ENCODE data around the gene CLDND1. TPM values are rescaled to one million over a fixed set of nuclear protein-coding genes. Genes with fewer than 3 reads are reported as not detected.

Gene CLDND1
- total and polyA plus RNA-seq, 10 of the 15 experiments (the other 5 are each of a cell fraction or from before 2014, with no cell fraction given), result 97.8 to 225 (median 152) TPM

DNA sequence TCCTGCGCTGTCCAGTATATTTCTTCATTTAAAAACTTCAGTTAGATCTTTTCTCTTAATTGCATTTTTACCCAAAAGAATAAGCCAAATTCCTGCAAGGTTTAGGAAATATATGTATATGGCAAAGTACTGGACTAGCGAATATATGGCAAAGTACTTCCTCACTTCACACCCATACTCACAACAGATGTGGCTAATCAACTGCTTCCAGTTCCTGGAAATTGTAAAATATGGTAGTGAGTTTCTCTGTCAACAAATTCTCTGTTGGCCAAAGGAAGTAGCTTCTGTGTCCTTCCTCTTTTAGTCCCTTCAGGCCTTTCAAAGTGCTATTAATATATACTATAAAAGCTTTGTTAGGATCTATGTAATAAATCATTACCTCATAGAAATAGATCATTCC is 31.1 kb upstream of the CLDND1 start (continued):
- TF ChIP-seq, protein P1, sequence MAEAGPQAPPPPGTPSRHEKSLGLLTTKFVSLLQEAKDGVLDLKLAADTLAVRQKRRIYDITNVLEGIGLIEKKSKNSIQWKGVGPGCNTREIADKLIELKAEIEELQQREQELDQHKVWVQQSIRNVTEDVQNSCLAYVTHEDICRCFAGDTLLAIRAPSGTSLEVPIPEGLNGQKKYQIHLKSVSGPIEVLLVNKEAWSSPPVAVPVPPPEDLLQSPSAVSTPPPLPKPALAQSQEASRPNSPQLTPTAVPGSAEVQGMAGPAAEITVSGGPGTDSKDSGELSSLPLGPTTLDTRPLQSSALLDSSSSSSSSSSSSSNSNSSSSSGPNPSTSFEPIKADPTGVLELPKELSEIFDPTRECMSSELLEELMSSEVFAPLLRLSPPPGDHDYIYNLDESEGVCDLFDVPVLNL (IDR thresholded peaks at IDR 0.05; ENCODE audit: low read depth, low read length), result no peak
- TF ChIP-seq FOS (IDR thresholded peaks at IDR 0.05; ENCODE audit: borderline replicate concordance, extremely low read depth, insufficient read length) (no peak), IKZF1 (conservative IDR thresholded peaks at IDR 0.05) (0 out of 2 replicates have a peak, but pooled peaks have one; percentile 56), CREB1 (IDR thresholded peaks at IDR 0.05; ENCODE audit: low read depth) (0 out of 2 replicates have a peak, but pooled peaks have one; percentile 11), SIN3A (IDR thresholded peaks at IDR 0.05; ENCODE audit: low read depth, low read length) (no peak), POLR2AphosphoS5 (IDR thresholded peaks at IDR 0.05; ENCODE audit: low read length) (0 out of 2 replicates have a peak, but pooled peaks have one; percentile 24), MEF2B (IDR thresholded peaks at IDR 0.05; ENCODE audit: partially characterized antibody, poor library complexity, severe bottlenecking) (no peak), PAX8 (IDR thresholded peaks at IDR 0.05) (0 out of 2 replicates have a peak, but pooled peaks have one; percentile 19)
- TF ChIP-seq, protein P2, sequence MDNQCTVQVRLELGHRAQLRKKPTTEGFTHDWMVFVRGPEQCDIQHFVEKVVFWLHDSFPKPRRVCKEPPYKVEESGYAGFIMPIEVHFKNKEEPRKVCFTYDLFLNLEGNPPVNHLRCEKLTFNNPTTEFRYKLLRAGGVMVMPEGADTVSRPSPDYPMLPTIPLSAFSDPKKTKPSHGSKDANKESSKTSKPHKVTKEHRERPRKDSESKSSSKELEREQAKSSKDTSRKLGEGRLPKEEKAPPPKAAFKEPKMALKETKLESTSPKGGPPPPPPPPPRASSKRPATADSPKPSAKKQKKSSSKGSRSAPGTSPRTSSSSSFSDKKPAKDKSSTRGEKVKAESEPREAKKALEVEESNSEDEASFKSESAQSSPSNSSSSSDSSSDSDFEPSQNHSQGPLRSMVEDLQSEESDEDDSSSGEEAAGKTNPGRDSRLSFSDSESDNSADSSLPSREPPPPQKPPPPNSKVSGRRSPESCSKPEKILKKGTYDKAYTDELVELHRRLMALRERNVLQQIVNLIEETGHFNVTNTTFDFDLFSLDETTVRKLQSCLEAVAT (IDR thresholded peaks at IDR 0.05), result 0 out of 2 replicates have a peak, but pooled peaks have one; percentile 14

DNA sequence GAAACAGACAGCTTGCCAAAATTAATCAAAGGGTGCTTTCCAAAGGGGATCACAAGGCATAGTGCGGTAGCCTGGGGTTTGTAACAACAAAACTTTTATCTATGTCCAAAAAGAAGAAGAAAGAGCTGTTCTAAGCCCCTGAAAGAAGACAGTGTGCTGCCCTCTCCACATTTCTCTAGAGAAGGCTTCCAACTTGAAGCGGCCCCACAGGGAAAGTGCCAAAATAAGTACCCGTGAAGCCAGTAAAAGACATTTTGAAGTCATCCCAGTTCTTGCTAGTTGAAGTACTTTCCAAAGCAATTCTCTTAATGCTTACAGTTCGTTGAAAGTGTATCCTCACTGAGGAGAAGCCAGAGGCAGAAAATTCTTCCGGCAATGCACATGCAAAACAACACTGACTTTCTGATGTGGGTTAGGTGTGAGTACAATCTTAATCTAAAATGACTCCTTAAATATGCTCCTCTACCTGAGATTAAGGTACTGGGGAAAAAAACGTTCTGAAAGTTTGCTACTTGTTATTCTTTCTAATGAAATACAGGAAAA is 30.4 kb upstream of the CLDND1 start:
- H3K4me3 ChIP-seq, result peak overlapping the region; percentile 73
- SMC1A ChIA-PET (ENCODE audit: uncharacterized antibody, unreplicated experiment), result interaction anchor here (1.0 to 23.6 kb wide), 5 partner anchors 9 to 192 kb away, joined by 5 to 603 read pairs (median 73); partner anchors contain the start of gene GPR15
- peak overlapping the region; percentile 100 for H3K27ac ChIP-seq (ENCODE audit: control insufficient read depth, insufficient read depth)
- in situ Hi-C loops (cut with MboI), result no loop called here
- H2AFZ ChIP-seq (ENCODE audit: control insufficient read depth, low read depth, low read length), result no peak overlapping the region
- peak overlapping the region; percentile 57 for H3K4me2 ChIP-seq (ENCODE audit: control insufficient read depth, insufficient read depth)
- intact Hi-C loops (cut with micrococcal nuclease; ENCODE audit: unreplicated experiment), result loop anchor here (10.0 kb wide), 1 partner anchor 862 kb away; no protein-coding TSS in a partner anchor
- no peak for DNase-seq (ENCODE audit: low read depth, low spot score)
- RAD21 ChIA-PET (ENCODE audit: unreplicated experiment), result interaction anchor here (1.0 to 20.2 kb wide), 6 partner anchors 9 to 41 kb away, joined by 3 to 511 read pairs (median 10); partner anchors contain the start of genes CPOX and GPR15
- H3K79me2 ChIP-seq (ENCODE audit: control insufficient read depth, insufficient read depth, low read length), result peaks cover 94% of the 10 kb centered on the region
- CTCF ChIA-PET, result interaction anchor here (1.4 to 5.9 kb wide), 4 partner anchors 11 to 20 kb away, joined by 3 to 32 read pairs (median 10); no protein-coding TSS in a partner anchor
- no peaks in the 10 kb centered on the region for H3K9me3 ChIP-seq (replicated peaks; ENCODE audit: control insufficient read depth, insufficient read depth, low read length)
- WGBS (ENCODE audit: insufficient coverage, insufficient replicate concordance, low lambda C conversion rate, missing lambda C conversion rate), result 6% methylated on average over 6 of the region's 6 CpGs
- no peaks in the 10 kb centered on the region for H3K27me3 ChIP-seq (replicated peaks in 1 of 2; ENCODE audit: control insufficient read depth in 2 of 2, insufficient read depth in 2 of 2, low read length in 1 of 2)
- ATAC-seq, result peak; percentile 5
- FAIRE-seq, result no peak
- no peaks in the 10 kb centered on the region for H4K20me1 ChIP-seq (ENCODE audit: control insufficient read depth, insufficient read depth)
- no peaks in the 10 kb centered on the region for H3K36me3 ChIP-seq (ENCODE audit: control insufficient read depth in 2 of 2, insufficient read depth in 2 of 2, low read length in 1 of 2)
- no TSS peak for BruUV-seq (replicated peaks)
- peaks cover 29% of the 10 kb centered on the region for H3K4me1 ChIP-seq (ENCODE audit: control insufficient read depth, insufficient read depth, low read length)
- POLR2A ChIA-PET, result interaction anchor here (0.9 to 23.2 kb wide), 6 partner anchors 9 to 29 kb away, joined by 3 to 350 read pairs (median 4); partner anchors contain the start of gene GPR15
- H3K9ac ChIP-seq (ENCODE audit: control insufficient read depth, insufficient read depth, low read length), result peak overlapping the region; percentile 94
- TF ChIP-seq POLR2AphosphoS5 (IDR thresholded peaks at IDR 0.05; ENCODE audit: low read length) (peak; percentile 68), BACH1 (IDR thresholded peaks at IDR 0.05; ENCODE audit: borderline replicate concordance) (peak; percentile 16; the same call in 1 of the 2 replicates), ZSCAN29 (IDR thresholded peaks at IDR 0.05) (no peak), CHD1 (IDR thresholded peaks at IDR 0.05; ENCODE audit: low read depth, low read length) (0 out of 2 replicates have a peak, but pooled peaks have one; percentile 11), SMAD5 (IDR thresholded peaks at IDR 0.05; ENCODE audit: low read depth) (0 out of 2 replicates have a peak, but pooled peaks have one; percentile 59), ZBTB11 (CRISPR knock-in tag; IDR thresholded peaks at IDR 0.05) (no peak)
- TF ChIP-seq, protein P2 (IDR thresholded peaks at IDR 0.05), result peak; percentile 53
